K562 (cell line): ENCODE results near the gene FASTK. TPM values are rescaled to one million over a fixed set of nuclear protein-coding genes. Genes with fewer than 3 reads are reported as not detected.
A peak's percentile ranks its signal among the peaks of the same experiment; 100 is the strongest.

Experiments used
- CXXC5 ChIP-seq: fragments of 250-450 bp; sonication (Bioruptor Pico); IDR thresholded peaks from 2 replicates; pipeline ENCODE4 v1.8.0; 2022; ENCODE audit warnings: inconsistent platforms, mild to moderate bottlenecking, moderate library complexity
- ESRRA ChIP-seq: fragments of 450-650 bp; IDR thresholded peaks from 2 replicates; pipeline ENCODE4 v1.6.1; 2014; ENCODE audit warnings: low read depth, mild to moderate bottlenecking, moderate library complexity, borderline replicate concordance
- FOXJ3 ChIP-seq: sonication (generic); formaldehyde crosslinking; IDR thresholded peaks from 2 replicates; pipeline ENCODE4 v1.4.0; 2020; ENCODE audit warnings: mild to moderate bottlenecking, missing genetic modification reagents
- GABPA ChIP-seq: fragments of 200-800 bp; sonication (Bioruptor generic); conservative IDR thresholded peaks from 2 replicates; pipeline ENCODE4 v1.6.1; 2016; ENCODE audit warnings: low read depth, missing genetic modification characterization, missing compliant biosample characterization
- HDAC8 ChIP-seq: fragments of 450-650 bp; IDR thresholded peaks from 2 replicates; pipeline ENCODE4 v1.6.1; 2016; ENCODE audit warnings: mild to moderate bottlenecking, missing genetic modification characterization, moderate library complexity, missing compliant biosample characterization
- MCM3 ChIP-seq: fragments of 450-650 bp; IDR thresholded peaks from 2 replicates; pipeline ENCODE4 v1.6.1; 2016
- MEF2A ChIP-seq: IDR thresholded peaks from 2 replicates; pipeline ENCODE4 v1.6.1; 2011; ENCODE audit warnings: low read depth, mild to moderate bottlenecking, low read length, moderate library complexity; ENCODE audit not compliant: control insufficient read depth
- MIER1 ChIP-seq: fragments of 450-650 bp; IDR thresholded peaks from 2 replicates; pipeline ENCODE4 v1.6.1; 2016; ENCODE audit warnings: antibody characterized with exemption, mild to moderate bottlenecking, low read depth
- MTA1 ChIP-seq: fragments of 450-650 bp; IDR thresholded peaks from 2 replicates; pipeline ENCODE4 v1.6.1; 2017; ENCODE audit warnings: borderline replicate concordance
- NFYB ChIP-seq: IDR thresholded peaks from 2 replicates; pipeline ENCODE4 v1.6.1; 2011; ENCODE audit warnings: mild to moderate bottlenecking, moderate library complexity; ENCODE audit not compliant: insufficient read length; ENCODE audit errors: extremely low read depth
- NR4A1 ChIP-seq, 2 experiments: fragments of 250-450 bp in 1 of 2; fragments of 450-650 bp in 1 of 2; sonication (Bioruptor Pico) in 1 of 2; IDR thresholded peaks; 2 replicates each; pipeline versions ENCODE4 v1.4.0 to v1.6.1; 2016 to 2020; ENCODE audit warnings: mild to moderate bottlenecking in 2 of 2, missing compliant biosample characterization in 1 of 2, missing genetic modification characterization in 1 of 2, moderate library complexity in 1 of 2
- PRPF4 ChIP-seq: fragments of 200-400 bp; formaldehyde crosslinking; IDR thresholded peaks from one replicate; pipeline ENCODE4 v1.6.1; 2017; ENCODE audit warnings: low read length, low read depth, mild to moderate bottlenecking; ENCODE audit not compliant: insufficient read depth, poor library complexity, severe bottlenecking
- RBM25 ChIP-seq: fragments of 200-400 bp; formaldehyde crosslinking; IDR thresholded peaks from 2 replicates; pipeline ENCODE4 v1.6.1; 2018; ENCODE audit warnings: low read length, low read depth, moderate library complexity; ENCODE audit not compliant: severe bottlenecking
- SETDB1 ChIP-seq: IDR thresholded peaks from one replicate; pipeline ENCODE4 v1.6.1; 2012; ENCODE audit warnings: low read length, control low read depth, inconsistent platforms
- SNIP1 ChIP-seq: fragments of 450-650 bp; IDR thresholded peaks from 2 replicates; pipeline ENCODE4 v1.7.1; 2017; ENCODE audit warnings: low read depth, mild to moderate bottlenecking
- TBL1XR1 ChIP-seq, 2 experiments: IDR thresholded peaks; 2 replicates each; pipeline ENCODE4 v1.6.1; 2012; ENCODE audit warnings: improper control_type of control experiment in 2 of 2, low read length in 2 of 2, mild to moderate bottlenecking in 1 of 2
- ZFP1 ChIP-seq: fragments of 450-650 bp; formaldehyde crosslinking; IDR thresholded peaks from 2 replicates; pipeline ENCODE4 v1.4.0; 2020; ENCODE audit warnings: mild to moderate bottlenecking, mixed read lengths
- ZKSCAN3 ChIP-seq: fragments of 250-450 bp; sonication (Bioruptor Pico); IDR thresholded peaks from 2 replicates; pipeline ENCODE4 v1.4.0; 2020
- ZNF133 ChIP-seq: fragments of 250-450 bp; sonication (Bioruptor Pico); IDR thresholded peaks from 2 replicates; pipeline ENCODE4 v1.4.0; 2020; ENCODE audit warnings: mild to moderate bottlenecking
- ZNF24 ChIP-seq: fragments of 450-650 bp; IDR thresholded peaks from 2 replicates; pipeline ENCODE4 v1.6.1; 2016
- ZNF324 ChIP-seq: fragments of 250-450 bp; sonication (Bioruptor Pico); IDR thresholded peaks from 2 replicates; pipeline ENCODE4 v1.4.0; 2020; ENCODE audit warnings: mild to moderate bottlenecking
- ZNF444 ChIP-seq: fragments of 250-450 bp; sonication (Bioruptor Pico); IDR thresholded peaks from 2 replicates; pipeline ENCODE4 v1.4.0; 2020; ENCODE audit warnings: mild to moderate bottlenecking, moderate library complexity
- polyA plus RNA-seq, 8 experiments: library from polyadenylated mRNA; depleted of rRNA in 4 of 8; stranded (reverse) in 5 of 8; unstranded in 3 of 8; fragments of >200 nt; fragmentation: Nextera tagmentation in 2 of 8; fragmentation: Illumina TruSeq in 1 of 8; extraction: Ambion mirVana in 2 of 8; extraction: Trizol in 1 of 8; gene quantifications; 2 replicates each; pipeline versions ENCODE4 v1.2.1 to v1.2.3, GENCODE V29; 2011 to 2014; ENCODE audit warnings: inconsistent platforms in 1 of 8, missing spikeins in 1 of 8
- total RNA-seq, 7 experiments: library from RNA; depleted of rRNA in 6 of 7; stranded (reverse); fragments of >200 nt in 6 of 7; fragmentation: Illumina TruSeq in 2 of 7; extraction: Trizol in 2 of 7; gene quantifications; 2 replicates each; pipeline versions ENCODE4 v1.2.1 to v1.2.3, GENCODE V29; 2011 to 2021; ENCODE audit warnings: low replicate concordance in 1 of 7
- TF ChIP-seq, protein P1 (sequence below): sonication (generic); formaldehyde crosslinking; IDR thresholded peaks from 2 replicates; pipeline ENCODE4 v1.8.1; 2022; ENCODE audit warnings: missing genetic modification reagents
- TF ChIP-seq, protein P2 (sequence below): fragments of 450-650 bp; IDR thresholded peaks from 2 replicates; pipeline ENCODE4 v1.6.1; 2018; ENCODE audit warnings: mild to moderate bottlenecking, low read depth; ENCODE audit not compliant: partially characterized antibody
- TF ChIP-seq, protein P3 (sequence below), 2 experiments: fragments of 450-650 bp; conservative IDR thresholded peaks; 2 replicates each; pipeline ENCODE4 v1.6.1; 2017; ENCODE audit warnings: mild to moderate bottlenecking in 2 of 2, moderate library complexity in 2 of 2

The FASTK gene
- total and polyA plus RNA-seq, 9 of the 15 experiments (the other 6 are each of a cell fraction or from before 2014, with no cell fraction given), result 0.51 to 150 (median 48.2) TPM

DNA sequence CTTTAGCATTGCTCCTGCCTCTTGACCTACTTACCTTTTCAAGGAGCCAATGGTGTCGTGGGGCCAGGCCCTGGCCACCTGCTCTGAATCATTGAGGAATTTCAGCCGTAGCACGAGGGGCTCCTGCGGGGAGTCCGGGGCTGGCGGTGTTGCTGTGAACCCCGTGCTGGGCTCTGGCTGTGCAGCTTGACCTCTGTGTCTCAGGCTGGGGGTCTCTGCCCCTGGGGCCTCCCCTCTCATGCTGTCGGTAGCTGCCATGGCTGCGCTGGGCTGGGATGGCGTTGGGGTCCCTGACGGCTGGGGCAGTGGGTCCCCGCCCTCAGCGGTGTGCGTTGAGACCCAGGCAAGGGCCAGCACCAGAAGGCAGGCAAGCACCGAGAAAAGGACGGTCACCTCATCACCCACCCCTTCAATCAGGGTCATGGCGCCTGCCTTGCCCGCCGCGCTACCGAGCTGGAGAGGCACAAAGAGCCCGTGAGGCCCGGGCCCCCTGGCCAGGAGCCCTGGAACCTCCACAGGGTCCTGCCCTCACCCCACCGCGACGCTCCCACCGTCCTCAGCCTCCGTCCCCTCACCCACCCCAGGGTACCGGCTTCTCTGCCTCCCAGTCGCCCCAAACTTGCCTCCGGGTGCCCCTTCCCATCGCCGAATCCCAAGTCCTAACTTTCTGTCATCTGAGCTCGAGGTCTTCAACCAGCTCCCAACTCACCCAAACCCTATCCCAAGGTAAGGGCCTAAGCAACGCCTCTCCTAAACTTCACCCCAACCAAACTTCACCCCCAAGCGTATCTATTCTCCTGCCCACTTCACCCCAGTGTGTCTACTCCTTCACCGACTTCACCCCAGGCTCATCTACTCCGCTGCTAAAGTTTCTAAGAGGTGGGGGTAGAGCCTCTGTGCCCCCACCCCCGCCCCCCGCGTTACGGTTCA, 1.8 kb upstream of the FASTK start (continued):
- TF ChIP-seq TBL1XR1 (IDR thresholded peaks at IDR 0.05; ENCODE audit: low read length in 2 of 2) (no peak), SNIP1 (no peak), GABPA (tag) (no peak), MEF2A (no peak), RBM25 (no peak), ZFP1 (CRISPR knock-in tag) (no peak), CXXC5 (CRISPR knock-in tag) (no peak), MIER1 (0 out of 2 replicates have a peak, but pooled peaks have one; percentile 54), ZNF444 (no peak), MTA1 (peak; percentile 53; the same call in 1 of the 2 replicates), FOXJ3 (CRISPR knock-in tag) (no peak), MCM3 (no peak), NR4A1 (CRISPR knock-in tag; IDR thresholded peaks at IDR 0.05) (0 out of 2 replicates have a peak, but pooled peaks have one; percentile 10), NR4A1 (tag; IDR thresholded peaks at IDR 0.05) (0 out of 2 replicates have a peak, but pooled peaks have one; percentile 45), ZKSCAN3 (CRISPR knock-in tag) (no peak), ESRRA (no peak), PRPF4 (no peak), HDAC8 (tag) (0 out of 2 replicates have a peak, but pooled peaks have one; percentile 8), ZNF24 (no peak), NFYB (no peak), ZNF133 (no peak), SETDB1 (no peak), ZNF324 (CRISPR knock-in tag) (no peak)
- TF ChIP-seq, protein P1, sequence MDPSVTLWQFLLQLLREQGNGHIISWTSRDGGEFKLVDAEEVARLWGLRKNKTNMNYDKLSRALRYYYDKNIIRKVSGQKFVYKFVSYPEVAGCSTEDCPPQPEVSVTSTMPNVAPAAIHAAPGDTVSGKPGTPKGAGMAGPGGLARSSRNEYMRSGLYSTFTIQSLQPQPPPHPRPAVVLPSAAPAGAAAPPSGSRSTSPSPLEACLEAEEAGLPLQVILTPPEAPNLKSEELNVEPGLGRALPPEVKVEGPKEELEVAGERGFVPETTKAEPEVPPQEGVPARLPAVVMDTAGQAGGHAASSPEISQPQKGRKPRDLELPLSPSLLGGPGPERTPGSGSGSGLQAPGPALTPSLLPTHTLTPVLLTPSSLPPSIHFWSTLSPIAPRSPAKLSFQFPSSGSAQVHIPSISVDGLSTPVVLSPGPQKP (CRISPR knock-in tag), result no peak
- TF ChIP-seq, protein P2, sequence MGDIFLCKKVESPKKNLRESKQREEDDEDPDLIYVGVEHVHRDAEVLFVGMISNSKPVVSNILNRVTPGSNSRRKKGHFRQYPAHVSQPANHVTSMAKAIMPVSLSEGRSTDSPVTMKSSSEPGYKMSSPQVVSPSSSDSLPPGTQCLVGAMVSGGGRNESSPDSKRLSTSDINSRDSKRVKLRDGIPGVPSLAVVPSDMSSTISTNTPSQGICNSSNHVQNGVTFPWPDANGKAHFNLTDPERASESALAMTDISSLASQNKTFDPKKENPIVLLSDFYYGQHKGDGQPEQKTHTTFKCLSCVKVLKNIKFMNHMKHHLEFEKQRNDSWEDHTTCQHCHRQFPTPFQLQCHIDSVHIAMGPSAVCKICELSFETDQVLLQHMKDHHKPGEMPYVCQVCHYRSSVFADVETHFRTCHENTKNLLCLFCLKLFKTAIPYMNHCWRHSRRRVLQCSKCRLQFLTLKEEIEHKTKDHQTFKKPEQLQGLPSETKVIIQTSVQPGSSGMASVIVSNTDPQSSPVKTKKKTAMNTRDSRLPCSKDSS, result no peak
- TF ChIP-seq, protein P3, sequence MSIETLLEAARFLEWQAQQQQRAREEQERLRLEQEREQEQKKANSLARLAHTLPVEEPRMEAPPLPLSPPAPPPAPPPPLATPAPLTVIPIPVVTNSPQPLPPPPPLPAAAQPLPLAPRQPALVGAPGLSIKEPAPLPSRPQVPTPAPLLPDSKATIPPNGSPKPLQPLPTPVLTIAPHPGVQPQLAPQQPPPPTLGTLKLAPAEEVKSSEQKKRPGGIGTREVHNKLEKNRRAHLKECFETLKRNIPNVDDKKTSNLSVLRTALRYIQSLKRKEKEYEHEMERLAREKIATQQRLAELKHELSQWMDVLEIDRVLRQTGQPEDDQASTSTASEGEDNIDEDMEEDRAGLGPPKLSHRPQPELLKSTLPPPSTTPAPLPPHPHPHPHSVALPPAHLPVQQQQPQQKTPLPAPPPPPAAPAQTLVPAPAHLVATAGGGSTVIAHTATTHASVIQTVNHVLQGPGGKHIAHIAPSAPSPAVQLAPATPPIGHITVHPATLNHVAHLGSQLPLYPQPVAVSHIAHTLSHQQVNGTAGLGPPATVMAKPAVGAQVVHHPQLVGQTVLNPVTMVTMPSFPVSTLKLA (conservative IDR thresholded peaks at IDR 0.05), result no peak
